Measurements from ENCODE around the gene MRPS6.

MRPS6 gene

DNA sequence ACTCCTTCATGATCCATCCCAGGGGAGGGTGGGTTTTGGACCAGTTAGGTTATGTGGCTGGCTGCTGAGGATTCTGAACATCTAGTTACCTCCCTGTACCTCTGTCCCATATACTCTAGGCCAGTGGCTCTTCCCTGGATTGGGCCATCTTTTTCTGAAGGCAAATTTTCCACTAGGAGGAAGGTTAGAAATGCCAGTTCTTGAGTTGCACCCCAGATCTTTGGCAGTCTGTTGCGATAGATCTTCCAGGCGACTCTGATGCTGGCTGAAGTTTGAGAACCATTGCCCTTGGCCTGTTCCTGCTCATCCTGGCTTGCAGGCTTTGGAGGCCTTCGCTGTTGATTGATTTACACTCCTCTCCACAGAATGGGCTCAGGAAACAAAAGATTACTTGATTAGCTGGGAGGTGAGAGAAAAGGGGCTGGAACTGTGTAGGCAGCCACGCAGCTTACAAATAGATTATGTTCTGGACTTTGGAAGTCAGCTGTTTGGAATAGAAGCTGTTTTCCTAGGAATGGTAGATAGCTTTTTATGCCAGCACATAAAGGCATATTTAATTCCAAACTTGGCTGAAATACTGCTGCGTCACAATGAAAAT, 110.1 kb downstream of the MRPS6 start:
- no peak for DNase-seq (ENCODE audit: low read depth, low spot score)
- in situ Hi-C loops (cut with HindIII; ENCODE audit: low sequenced_read_pairs): no loop called here
- TF ChIP-seq, protein P1, sequence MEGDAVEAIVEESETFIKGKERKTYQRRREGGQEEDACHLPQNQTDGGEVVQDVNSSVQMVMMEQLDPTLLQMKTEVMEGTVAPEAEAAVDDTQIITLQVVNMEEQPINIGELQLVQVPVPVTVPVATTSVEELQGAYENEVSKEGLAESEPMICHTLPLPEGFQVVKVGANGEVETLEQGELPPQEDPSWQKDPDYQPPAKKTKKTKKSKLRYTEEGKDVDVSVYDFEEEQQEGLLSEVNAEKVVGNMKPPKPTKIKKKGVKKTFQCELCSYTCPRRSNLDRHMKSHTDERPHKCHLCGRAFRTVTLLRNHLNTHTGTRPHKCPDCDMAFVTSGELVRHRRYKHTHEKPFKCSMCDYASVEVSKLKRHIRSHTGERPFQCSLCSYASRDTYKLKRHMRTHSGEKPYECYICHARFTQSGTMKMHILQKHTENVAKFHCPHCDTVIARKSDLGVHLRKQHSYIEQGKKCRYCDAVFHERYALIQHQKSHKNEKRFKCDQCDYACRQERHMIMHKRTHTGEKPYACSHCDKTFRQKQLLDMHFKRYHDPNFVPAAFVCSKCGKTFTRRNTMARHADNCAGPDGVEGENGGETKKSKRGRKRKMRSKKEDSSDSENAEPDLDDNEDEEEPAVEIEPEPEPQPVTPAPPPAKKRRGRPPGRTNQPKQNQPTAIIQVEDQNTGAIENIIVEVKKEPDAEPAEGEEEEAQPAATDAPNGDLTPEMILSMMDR (IDR thresholded peaks at IDR 0.05; ENCODE audit: low read depth, low read length): no peak
- no peak overlapping the region for H3K4me3 ChIP-seq (ENCODE audit: low read depth, low read length)

DNA sequence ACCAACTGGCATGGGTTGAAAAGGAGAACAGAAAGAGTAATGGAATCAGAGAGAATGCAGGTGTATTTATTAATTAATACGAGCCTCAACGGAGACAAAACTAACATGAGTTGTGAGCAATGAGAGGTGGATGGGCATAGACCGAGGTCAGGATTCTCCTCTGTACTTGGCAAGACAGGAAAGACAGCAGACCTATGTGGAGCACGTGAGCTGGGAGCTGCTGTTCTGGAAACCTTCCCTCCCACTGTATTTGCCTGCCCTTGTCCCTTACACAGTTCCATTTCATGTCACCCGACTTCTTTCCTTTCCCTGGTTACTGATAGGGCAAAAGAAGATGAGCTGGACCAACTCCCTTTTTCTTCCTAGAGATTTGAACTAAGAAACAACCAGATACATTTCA, 110.9 kb downstream of the MRPS6 start:
- in situ Hi-C loops (cut with HindIII; ENCODE audit: low sequenced_read_pairs): no loop called here
- TF ChIP-seq, protein P1 (IDR thresholded peaks at IDR 0.05; ENCODE audit: low read depth, low read length): no peak
- no peak for DNase-seq (ENCODE audit: low read depth, low spot score)
- H3K4me3 ChIP-seq (ENCODE audit: low read depth, low read length): no peak overlapping the region

DNA sequence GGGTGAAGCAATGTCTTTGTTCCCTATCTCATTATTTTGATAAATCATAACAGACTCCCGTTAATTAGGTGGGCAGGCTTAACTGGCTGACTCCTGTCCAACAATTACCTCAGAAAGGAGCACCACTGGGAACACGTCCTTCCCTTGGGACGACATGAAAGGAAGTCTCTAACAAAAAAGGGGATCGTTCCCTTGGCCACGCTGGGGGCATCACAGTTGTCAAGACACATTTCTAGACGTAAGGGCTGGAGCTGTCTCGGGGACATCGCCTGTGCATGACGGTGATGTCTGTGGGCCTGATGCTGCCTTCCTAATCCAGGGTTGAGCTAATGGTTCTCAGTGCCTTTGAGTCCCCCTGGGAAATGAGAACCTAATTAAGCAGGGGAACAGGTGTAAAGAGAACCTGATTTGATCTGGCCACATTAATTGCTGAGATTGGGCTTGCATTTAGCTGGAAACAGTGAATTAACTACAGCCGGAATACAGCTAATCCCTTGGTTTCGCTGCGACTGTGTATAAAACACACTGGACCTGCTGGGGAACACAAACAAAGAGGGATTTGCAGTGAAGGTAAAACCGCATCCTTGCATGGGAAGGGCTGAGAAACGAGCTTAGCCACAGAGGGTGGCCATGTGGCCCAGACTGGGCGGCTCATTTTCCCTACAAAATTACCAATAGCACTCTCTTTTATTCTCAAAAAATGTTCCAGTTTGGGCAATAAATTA, 111.8 kb downstream of the MRPS6 start:
- DNase-seq (ENCODE audit: low read depth, low spot score): no peak
- H3K4me3 ChIP-seq (ENCODE audit: low read depth, low read length): no peak overlapping the region
- TF ChIP-seq, protein P1 (IDR thresholded peaks at IDR 0.05; ENCODE audit: low read depth, low read length): no peak
- in situ Hi-C loops (cut with HindIII; ENCODE audit: low sequenced_read_pairs): no loop called here

DNA sequence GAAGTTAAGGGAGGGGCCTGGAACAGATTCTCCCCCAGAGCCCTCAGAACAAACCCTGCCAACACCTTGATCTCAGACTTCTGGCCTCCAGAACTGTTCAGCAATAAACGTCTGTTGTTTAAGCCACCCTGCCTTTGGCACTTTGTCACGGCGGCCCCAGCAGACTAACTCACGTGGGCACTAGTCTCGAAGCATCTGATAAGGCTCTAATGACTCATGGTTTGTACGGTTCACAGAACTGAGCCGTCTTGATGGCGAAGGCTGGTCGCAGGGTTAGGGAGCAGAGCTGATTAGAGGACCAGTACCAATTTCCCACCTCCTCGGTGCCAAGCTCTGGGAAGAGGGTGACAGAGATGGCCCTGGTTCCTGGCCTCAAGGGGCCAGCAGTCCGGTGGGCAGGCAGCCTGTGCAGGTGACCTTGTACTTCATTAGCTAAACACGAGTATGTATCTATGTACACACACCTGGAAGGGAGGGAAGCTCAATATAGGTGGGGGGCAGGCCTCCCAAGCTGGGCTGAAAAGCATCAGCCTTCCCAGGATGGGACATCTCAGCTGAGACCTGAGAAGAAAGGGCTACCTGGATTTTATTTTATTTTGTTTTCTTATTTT, 112.8 kb downstream of the MRPS6 start:
- DNase-seq (ENCODE audit: low read depth, low spot score): no peak
- TF ChIP-seq, protein P1 (IDR thresholded peaks at IDR 0.05; ENCODE audit: low read depth, low read length): no peak
- in situ Hi-C loops (cut with HindIII; ENCODE audit: low sequenced_read_pairs): no loop called here
- H3K4me3 ChIP-seq (ENCODE audit: low read depth, low read length): no peak overlapping the region

DNA sequence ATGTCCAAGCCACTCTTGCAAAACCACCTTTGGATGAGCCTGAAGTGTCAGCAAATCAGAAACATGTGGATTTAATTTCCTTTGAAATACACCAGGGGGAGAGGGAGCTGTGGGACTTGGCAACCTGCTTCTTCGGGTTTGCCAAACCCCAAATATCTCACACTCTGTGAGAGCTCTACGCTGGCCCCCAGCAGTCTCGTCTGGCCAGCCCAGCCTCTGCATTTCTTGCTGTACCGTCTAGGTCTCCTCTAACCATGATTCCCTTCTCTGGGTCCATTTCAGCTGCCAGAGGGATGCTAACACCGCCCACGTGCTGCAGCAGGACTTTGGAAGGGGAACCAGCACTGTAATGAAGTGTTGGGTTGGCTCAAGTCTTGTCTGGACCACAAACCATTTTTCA, 114.6 kb downstream of the MRPS6 start:
- no peak overlapping the region for H3K4me3 ChIP-seq (ENCODE audit: low read depth, low read length)
- peak; percentile 57 for DNase-seq (ENCODE audit: low read depth, low spot score)
- TF ChIP-seq, protein P1 (IDR thresholded peaks at IDR 0.05; ENCODE audit: low read depth, low read length): no peak
- in situ Hi-C loops (cut with HindIII; ENCODE audit: low sequenced_read_pairs): no loop called here

DNA sequence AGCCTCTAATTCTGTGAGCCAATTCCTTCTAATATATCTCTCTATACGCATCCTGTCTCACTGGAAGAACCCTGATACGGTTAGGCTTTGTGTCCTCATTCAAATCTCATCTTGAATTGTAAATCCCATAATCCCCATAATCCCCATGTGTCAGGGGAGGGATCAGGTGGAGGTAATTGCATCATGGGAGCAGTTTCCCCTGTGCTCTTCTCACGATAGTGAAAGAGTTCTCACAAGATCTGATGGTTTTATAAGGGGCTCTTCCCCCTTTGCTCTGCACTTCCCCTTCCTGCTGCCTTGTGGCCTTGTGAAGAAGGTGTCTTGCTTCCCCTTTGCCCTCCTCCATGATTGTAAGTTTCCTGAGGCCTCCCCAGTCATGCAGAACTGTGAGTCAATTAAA, 116.1 kb downstream of the MRPS6 start:
- no peak overlapping the region for H3K4me3 ChIP-seq (ENCODE audit: low read depth, low read length)
- DNase-seq (ENCODE audit: low read depth, low spot score): no peak
- in situ Hi-C loops (cut with HindIII; ENCODE audit: low sequenced_read_pairs): no loop called here
- TF ChIP-seq, protein P1 (IDR thresholded peaks at IDR 0.05; ENCODE audit: low read depth, low read length): no peak
